Right atrium auricular region (tissue), 2 donors: ENCODE measurements around the gene FOXL3. TPM values are rescaled to one million over a fixed set of nuclear protein-coding genes. Genes with fewer than 3 reads are reported as not detected.

Experiments used
- DNase-seq: peaks from one replicate; pipeline ENCODE4 v3.0.0-alpha.2; 2019; ENCODE audit warnings: low spot score
- H3K27ac ChIP-seq, 2 donors: fragments of 200-600 bp; sonication (generic); 1 replicate in 1 of 2; 2 replicates in 1 of 2; pipeline ENCODE4 v1.5.1; 2016 to 2019
- H3K27me3 ChIP-seq, 2 donors: fragments of 200-600 bp; sonication (generic); one replicate each; pipeline versions ENCODE4 v1.5.1 to v1.6.0; 2017 to 2019
- H3K36me3 ChIP-seq: fragments of 200-600 bp; sonication (generic); one replicate; pipeline ENCODE4 v1.5.1; 2016
- H3K4me1 ChIP-seq, 2 donors: fragments of 200-600 bp; sonication (generic); one replicate each; pipeline versions ENCODE4 v1.5.1 to v1.6.0; 2017 to 2019
- H3K4me3 ChIP-seq, 2 donors: fragments of 200-600 bp; sonication (generic); 1 replicate in 1 of 2; 2 replicates in 1 of 2; pipeline ENCODE4 v1.5.1; 2017 to 2019; ENCODE audit warnings: mild to moderate bottlenecking in 1 of 2, moderate library complexity in 1 of 2
- H3K9me3 ChIP-seq, 2 donors: fragments of 200-600 bp; sonication (generic); one replicate each; pipeline ENCODE4 v1.5.1; 2019
- total RNA-seq, 2 donors: library from RNA; depleted of rRNA; stranded (reverse); fragments of >200 nt; gene quantifications; one replicate each; pipeline ENCODE4 v1.1.0, GENCODE V29; 2016
- TF ChIP-seq, protein P1 (sequence below), 2 donors: fragments of 200-600 bp; sonication (generic); IDR thresholded peaks; one replicate each; pipeline ENCODE4 v1.5.1; 2019; ENCODE audit warnings: antibody characterized with exemption in 2 of 2

The FOXL3 gene
- total RNA-seq, 2 donors from 2014 or later, result not detected

DNA sequence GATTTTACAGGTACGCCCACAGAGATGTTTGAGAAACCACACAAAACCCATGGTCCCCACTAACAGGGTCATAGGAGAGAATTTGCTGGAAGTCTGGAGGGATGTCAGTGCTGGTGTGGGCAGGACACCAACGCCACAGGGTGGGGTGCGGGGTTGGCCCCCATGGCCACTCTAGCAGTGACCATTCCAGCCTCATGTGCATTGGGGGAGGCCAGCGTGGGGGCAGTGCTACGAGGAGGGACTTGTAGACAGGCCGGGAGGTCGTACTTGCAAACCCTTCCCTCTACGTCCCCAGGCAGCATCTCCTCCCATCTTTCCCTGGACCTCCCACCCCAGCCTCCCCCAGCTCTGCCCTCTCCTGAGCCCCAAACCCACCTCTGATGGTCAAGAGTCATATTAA is 34.0 kb downstream of the FOXL3 start:
- no peak for DNase-seq
- no peaks in the 10 kb centered on the region for H3K27me3 ChIP-seq
- H3K4me1 ChIP-seq, result peaks cover 0 to 18% of the 10 kb centered on the region in 2 donors
- H3K36me3 ChIP-seq, result no peaks in the 10 kb centered on the region
- H3K27ac ChIP-seq, result no peak overlapping the region
- TF ChIP-seq, protein P1, sequence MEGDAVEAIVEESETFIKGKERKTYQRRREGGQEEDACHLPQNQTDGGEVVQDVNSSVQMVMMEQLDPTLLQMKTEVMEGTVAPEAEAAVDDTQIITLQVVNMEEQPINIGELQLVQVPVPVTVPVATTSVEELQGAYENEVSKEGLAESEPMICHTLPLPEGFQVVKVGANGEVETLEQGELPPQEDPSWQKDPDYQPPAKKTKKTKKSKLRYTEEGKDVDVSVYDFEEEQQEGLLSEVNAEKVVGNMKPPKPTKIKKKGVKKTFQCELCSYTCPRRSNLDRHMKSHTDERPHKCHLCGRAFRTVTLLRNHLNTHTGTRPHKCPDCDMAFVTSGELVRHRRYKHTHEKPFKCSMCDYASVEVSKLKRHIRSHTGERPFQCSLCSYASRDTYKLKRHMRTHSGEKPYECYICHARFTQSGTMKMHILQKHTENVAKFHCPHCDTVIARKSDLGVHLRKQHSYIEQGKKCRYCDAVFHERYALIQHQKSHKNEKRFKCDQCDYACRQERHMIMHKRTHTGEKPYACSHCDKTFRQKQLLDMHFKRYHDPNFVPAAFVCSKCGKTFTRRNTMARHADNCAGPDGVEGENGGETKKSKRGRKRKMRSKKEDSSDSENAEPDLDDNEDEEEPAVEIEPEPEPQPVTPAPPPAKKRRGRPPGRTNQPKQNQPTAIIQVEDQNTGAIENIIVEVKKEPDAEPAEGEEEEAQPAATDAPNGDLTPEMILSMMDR (IDR thresholded peaks at IDR 0.05), result no peak
- peaks cover 0 to 5% of the 10 kb centered on the region in 2 donors for H3K9me3 ChIP-seq
- no peak overlapping the region for H3K4me3 ChIP-seq

DNA sequence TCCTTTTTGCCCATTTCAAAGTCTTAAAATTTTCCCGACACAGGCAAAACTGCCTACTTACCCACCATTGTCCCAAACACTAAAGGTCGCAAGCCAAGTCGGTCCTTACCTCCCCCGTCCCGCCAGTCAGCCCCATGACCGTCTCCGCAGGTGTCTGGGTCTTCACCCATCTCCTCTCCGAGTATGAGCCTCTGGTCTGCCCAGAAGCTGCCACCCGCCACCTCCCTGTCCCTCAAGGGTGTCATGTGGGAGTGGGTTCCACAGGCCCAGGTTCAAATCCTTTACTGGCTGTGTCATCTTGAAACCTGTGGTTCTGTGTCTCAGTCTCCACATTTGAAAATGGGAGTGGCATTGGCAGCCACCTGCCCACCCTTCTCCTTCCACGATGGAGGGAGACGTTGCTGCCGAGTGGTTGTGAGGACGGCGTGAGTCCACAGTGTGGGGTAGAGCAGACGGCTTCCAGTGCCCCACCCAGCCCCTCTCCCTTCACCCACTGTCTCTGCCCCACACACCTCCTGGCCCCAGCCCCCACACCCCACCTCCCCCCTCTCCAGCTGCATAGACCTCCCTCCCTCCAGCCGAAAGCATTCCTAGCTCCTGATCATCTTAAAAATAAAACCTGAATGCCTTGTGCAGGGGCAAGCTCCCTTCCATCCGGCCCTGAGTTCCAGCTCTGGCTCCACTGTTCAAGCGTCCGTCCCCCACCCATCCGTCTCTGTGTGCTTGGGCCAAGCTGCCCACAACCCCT is 35.3 kb downstream of the FOXL3 start:
- H3K4me1 ChIP-seq, result peaks cover 0 to 11% of the 10 kb centered on the region in 2 donors
- no peaks in the 10 kb centered on the region for H3K36me3 ChIP-seq
- no peaks in the 10 kb centered on the region for H3K27me3 ChIP-seq
- TF ChIP-seq, protein P1 (IDR thresholded peaks at IDR 0.05), result no peak
- DNase-seq, result no peak
- no peak overlapping the region for H3K27ac ChIP-seq
- no peak overlapping the region for H3K4me3 ChIP-seq
- H3K9me3 ChIP-seq, result peaks cover 0 to 5% of the 10 kb centered on the region in 2 donors

GRCh38 chr7:325811-326210 is 35.8 kb downstream of the FOXL3 start:
- H3K36me3 ChIP-seq, result no peaks in the 10 kb centered on the region
- peaks cover 0 to 11% of the 10 kb centered on the region in 2 donors for H3K4me1 ChIP-seq
- DNase-seq, result no peak
- H3K4me3 ChIP-seq, result no peak overlapping the region
- no peaks in the 10 kb centered on the region for H3K27me3 ChIP-seq
- H3K27ac ChIP-seq, result no peak overlapping the region
- H3K9me3 ChIP-seq, result peaks cover 0 to 5% of the 10 kb centered on the region in 2 donors
- TF ChIP-seq, protein P1 (IDR thresholded peaks at IDR 0.05), result no peak

- peaks cover 0 to 5% of the 10 kb centered on the region in 2 donors for H3K9me3 ChIP-seq
- no peaks in the 10 kb centered on the region for H3K36me3 ChIP-seq
- H3K27ac ChIP-seq, result no peak overlapping the region
- H3K27me3 ChIP-seq, result no peaks in the 10 kb centered on the region
- TF ChIP-seq, protein P1 (IDR thresholded peaks at IDR 0.05), result no peak
- DNase-seq, result no peak
- peaks cover 0 to 11% of the 10 kb centered on the region in 2 donors for H3K4me1 ChIP-seq
- H3K4me3 ChIP-seq, result no peak overlapping the region
These were observed 36.3 kb downstream of the FOXL3 start for GRCh38 chr7:326273-326672.

DNA sequence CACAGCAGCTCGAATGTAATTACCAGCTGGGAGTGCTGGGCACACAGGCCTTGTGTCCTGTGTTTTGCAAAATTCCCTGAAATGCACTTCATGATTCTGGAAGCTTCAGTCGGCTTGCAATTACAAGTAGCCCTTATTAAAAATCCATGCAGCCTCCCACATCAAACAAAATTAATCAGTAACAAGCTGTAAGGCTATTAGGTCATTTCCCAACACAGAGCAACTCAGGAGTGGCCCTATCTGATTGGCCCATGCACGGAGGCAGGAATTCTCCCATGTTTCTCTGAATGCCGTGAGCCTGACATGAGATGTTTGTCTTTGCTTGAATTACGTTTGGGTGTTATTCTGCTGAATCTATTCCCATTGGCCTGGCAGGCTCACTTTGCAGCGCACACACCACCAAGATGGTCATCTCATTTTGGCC is 36.9 kb downstream of the FOXL3 start:
- DNase-seq, result no peak
- TF ChIP-seq, protein P1 (IDR thresholded peaks at IDR 0.05), result no peak
- Histone ChIP-seq H3K4me3 (no peak overlapping the region), H3K36me3 (no peaks in the 10 kb centered on the region), H3K27me3 (no peaks in the 10 kb centered on the region), H3K4me1 (peaks cover 0 to 9% of the 10 kb centered on the region in 2 donors), H3K9me3 (peaks cover 0 to 5% of the 10 kb centered on the region in 2 donors), H3K27ac (no peak overlapping the region)
